Midbrain (tissue), 1 donor: ENCODE measurements around the gene PRDM15.

Experiments
- DNase-seq: peaks from one replicate; lab custom pipeline; 2025; lab: John Stamatoyannopoulos, UW

PRDM15 gene

GRCh38 chr21:41886328-41886727 is 7.2 kb upstream of the PRDM15 start:
- no peak for DNase-seq

- DNase-seq: no peak
These were observed 6.3 kb upstream of the PRDM15 start for GRCh38 chr21:41885341-41886024.

DNA sequence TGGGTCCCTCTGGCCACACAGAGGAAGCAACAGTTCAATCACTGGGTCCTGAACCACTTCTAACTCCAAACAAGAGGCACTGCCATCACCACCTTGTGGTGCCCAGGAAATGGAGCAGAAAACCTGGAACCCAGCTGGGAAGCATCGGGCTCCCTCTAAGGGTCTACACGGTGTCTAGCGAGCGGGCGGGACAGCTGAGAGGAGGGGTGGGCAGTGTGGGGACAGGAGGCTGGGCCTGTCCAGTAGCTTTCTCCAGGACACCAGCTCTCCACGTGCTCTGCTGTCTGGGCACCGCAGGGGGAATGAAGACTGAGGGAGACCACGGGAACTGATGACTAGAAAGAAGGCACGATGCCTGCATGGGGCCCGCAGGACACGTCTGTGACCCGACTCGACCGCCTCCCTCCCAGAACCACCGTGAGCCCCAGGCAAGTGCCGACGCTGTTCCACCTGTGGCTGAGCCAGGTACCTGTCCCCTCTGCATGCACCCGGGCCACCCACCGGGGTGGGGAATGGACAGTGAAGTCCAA is 5.4 kb upstream of the PRDM15 start:
- DNase-seq: no peak

GRCh38 chr21:41883582-41883981 is 4.4 kb upstream of the PRDM15 start:
- no peak for DNase-seq

GRCh38 chr21:41881051-41881450 is 1.9 kb upstream of the PRDM15 start:
- DNase-seq: no peak

GRCh38 chr21:41880153-41880552 is 1.0 kb upstream of the PRDM15 start:
- DNase-seq: no peak

GRCh38 chr21:41878831-41879189 is 334 bp downstream of the PRDM15 start:
- DNase-seq: peak; percentile 64

DNA sequence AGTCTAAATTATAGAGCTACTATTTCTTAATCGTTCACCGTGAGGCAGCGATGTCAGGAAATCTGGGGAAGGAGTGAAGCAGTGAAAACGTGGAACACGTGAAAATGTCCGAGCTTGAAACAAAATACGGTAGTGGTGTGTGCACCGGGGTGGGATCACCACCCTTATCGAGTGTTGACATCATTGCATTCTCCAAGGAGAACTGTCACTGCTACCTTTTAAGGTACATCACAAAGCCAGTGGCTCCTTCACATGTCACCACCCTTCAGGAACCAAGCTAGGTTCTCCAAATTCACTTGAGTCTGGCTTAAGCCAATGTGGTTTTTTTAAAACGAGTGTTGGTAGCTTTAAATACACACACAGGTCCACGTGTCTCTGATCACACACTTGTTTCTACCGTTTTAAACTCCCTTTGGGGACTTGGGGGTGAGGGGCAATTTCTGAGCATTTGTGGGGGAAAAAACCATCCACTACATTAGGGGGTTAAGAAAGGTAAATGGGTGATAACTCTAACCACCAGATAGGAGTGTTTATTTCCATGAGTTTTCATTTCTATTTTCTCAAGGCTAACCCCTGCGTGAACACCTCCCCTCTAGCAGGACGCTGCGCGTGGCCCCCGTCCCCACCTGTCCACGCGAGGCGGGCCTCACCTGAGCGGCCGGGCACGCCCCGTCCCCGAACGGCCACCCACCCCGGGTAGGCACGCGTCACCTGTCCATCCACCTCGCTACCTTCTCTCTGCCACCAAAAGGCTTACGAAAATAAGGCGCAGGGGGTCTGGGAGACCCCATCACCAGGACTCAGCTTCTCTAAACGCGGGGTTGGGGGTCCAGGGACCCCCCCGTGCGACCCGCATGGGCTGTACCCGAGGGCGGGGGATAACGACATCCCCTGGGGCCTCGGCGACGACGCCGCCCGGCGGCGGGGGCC is 978 bp downstream of the PRDM15 start:
- no peak for DNase-seq

GRCh38 chr21:41876928-41877652 is 2.1 kb downstream of the PRDM15 start:
- DNase-seq: no peak

DNA sequence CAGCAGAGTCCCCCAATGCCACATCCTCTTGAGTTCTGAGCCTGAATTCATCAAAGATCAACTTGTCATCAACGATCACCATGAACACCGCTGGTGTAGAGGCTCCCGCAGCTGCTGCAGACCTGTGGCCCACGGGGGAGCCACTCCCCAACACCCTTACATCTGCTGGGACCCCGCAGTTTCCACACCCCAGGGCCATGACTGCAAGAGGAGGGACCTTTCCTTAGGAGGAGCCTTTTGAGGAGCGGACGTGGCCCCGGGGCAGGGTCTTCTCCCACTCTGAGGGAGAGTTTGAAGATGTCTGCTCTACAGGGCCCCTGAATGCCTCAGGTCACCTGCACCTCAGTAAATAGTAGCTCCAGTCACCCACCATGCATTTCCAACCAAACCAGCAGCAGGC is 2.7 kb downstream of the PRDM15 start:
- no peak for DNase-seq

DNA sequence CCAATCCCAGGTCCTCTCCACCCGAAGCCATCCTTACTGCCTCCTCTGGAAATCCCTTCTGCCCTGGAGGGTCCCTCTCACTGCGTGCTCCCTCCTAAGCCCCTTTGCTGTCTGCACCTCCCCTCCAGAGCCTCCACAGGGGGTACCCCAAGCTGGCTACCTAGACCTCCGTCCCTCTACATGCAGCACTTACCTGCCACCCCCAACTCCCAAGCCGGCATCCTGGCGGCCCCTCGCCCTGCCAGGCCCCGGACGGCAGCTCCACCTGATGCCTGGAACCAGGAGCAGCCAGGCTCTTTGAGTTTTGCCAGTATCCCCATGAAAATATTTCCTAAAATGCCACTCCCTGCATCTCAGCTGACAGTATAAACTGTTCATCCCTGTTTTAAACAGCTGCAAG is 4.1 kb downstream of the PRDM15 start:
- no peak for DNase-seq

DNA sequence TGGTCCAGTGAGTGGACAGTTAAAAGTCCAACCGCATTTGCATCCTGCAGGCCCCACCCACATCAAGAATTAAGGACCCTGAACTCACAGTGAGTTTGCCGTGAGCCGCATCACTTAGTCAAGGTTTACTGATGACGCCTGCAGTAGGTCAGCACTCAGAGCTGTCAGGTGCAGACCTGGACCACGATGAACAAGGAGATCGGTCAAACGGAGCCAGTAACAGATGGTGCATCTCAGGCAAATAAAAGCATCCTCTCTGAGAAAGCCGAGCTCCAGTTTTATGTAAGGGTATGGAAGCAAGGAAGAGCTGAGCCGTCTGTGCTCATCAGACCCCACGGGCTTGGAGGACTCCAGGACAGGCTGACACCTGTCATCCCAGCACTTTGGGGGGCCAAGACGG is 4.5 kb downstream of the PRDM15 start:
- no peak for DNase-seq

- no peak for DNase-seq
These were observed 5.7 kb downstream of the PRDM15 start for GRCh38 chr21:41873426-41873825.

- DNase-seq: no peak
These were observed 6.1 kb downstream of the PRDM15 start for GRCh38 chr21:41873005-41873404.

GRCh38 chr21:41871293-41872030 is 7.7 kb downstream of the PRDM15 start:
- no peak for DNase-seq

- no peak for DNase-seq
These were observed 9.4 kb downstream of the PRDM15 start for GRCh38 chr21:41869771-41870170.

GRCh38 chr21:41868062-41868710 is 11.0 kb downstream of the PRDM15 start:
- no peak for DNase-seq

DNA sequence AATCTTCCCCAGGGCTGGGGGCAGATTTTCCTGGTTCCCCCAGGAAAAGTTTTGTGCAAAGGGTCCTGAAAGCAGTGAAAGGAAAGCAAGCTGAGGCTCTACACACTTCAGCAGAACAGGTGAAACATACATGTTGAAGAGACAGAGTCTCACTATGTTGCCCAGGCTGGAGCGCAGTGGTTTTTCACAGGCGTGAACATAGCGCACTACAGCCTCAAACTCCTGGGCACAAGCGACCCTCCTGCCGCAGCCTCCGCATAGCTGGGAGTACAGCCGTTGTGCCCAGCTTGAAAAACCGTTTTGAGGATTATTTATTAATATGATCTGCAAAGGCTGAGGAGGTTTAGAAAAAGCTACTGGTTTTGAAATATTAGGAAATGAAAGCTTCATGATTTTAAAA is 11.8 kb downstream of the PRDM15 start:
- DNase-seq: no peak

DNA sequence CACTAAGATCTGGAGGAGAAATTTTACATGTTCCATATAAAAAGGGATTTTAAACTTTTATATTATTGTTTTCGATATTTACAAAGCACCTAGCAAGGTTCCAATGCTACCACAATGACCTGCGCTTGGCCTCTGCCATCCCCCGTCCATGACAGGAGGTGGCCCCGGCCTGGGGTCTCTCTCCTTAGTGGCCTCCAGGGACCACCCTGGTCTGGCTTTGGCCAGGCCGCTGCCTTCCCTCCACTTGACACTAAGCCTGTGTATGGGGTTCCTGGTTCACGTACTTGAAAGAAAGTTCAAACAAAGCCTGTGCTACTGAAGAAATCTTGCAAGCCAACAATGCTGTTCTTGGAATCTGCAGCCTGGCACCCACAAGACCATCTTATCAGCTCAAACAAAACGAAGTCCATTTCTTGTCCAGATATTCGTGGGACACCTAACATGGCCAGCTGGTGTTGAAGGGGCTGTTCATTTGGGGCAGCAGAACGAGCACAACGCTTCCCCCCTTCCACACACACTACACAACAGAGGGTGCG is 12.8 kb downstream of the PRDM15 start:
- DNase-seq: no peak

DNA sequence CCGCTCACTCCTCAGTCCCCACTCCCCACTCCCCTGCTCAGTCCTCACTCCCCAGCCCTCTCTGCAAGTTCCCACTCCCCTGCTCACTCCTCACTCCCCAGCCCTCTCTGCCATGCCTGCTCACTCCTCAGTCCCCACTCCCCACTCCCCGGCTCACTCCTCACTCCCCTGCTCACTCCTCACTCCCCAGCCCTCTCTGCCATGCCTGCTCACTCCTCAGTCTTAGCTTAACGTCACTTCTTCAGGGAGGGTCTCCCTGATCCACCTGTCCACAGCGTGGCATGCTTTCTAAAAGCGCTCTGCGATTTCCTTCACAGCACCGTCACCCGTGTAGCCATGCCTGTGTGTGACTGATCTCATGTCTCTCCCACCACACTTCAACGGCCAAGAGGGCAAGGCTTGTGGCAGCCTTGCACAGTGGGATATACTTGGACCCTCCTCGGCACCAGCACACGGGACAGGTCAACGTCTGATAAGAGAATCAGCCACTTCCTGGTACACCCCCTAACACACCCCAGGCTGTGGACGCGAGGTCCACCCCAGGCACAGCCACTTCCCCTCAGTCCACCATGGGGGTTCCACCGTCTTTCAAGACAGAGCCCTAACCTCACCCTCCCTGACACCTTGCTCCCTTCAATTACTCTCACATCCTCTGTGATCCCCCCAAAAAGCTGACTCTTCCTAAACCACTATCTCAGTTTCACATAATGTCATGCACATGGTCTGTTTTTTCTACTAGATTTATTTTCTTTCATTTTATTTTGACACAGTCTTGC is 14.0 kb downstream of the PRDM15 start:
- no peak for DNase-seq
